GM12801 (cell line): ENCODE results near the gene NR5A1.

Experiments used
- CTCF ChIP-seq: IDR thresholded peaks from one replicate; pipeline ENCODE4 v1.5.1; 2011; ENCODE audit warnings: control low read depth; ENCODE audit not compliant: insufficient read length; ENCODE audit errors: extremely low read depth

Gene NR5A1

GRCh38 chr9:124496463-124496862, 10.7 kb downstream of the NR5A1 start:
- TF ChIP-seq CTCF: no peak

GRCh38 chr9:124496075-124496449, 11.1 kb downstream of the NR5A1 start:
- TF ChIP-seq CTCF: no peak

GRCh38 chr9:124495126-124496074, 11.8 kb downstream of the NR5A1 start:
- TF ChIP-seq CTCF: no peak

- TF ChIP-seq CTCF: no peak
Observed at GRCh38 chr9:124493794-124494479, 13.3 kb downstream of the NR5A1 start.

- TF ChIP-seq CTCF: no peak
Observed at GRCh38 chr9:124493218-124493617, 14.0 kb downstream of the NR5A1 start.

- TF ChIP-seq CTCF: no peak
Observed at GRCh38 chr9:124492818-124493217, 14.4 kb downstream of the NR5A1 start.
